GM23248 (cell line): ENCODE measurements around the gene TMEM255A. TPM values are rescaled to one million over a fixed set of nuclear protein-coding genes. Genes with fewer than 3 reads are reported as not detected.

Experiments
- DNase-seq: peaks from one replicate; pipeline ENCODE4 v3.0.0-alpha.2; 2015
- H2AFZ ChIP-seq: fragments of 200-600 bp; sonication (generic); 2 replicates; pipeline ENCODE4 v1.6.1; 2016; ENCODE audit warnings: antibody characterized with exemption
- H3F3A ChIP-seq: fragments of 200-600 bp; sonication (generic); 2 replicates; pipeline ENCODE4 v1.6.1; 2016; ENCODE audit warnings: mild to moderate bottlenecking, antibody characterized with exemption, mixed run types; ENCODE audit not compliant: insufficient read depth
- H3K27ac ChIP-seq: fragments of 200-600 bp; sonication (generic); 2 replicates; pipeline ENCODE4 v1.5.1; 2016; ENCODE audit warnings: mild to moderate bottlenecking
- H3K27me3 ChIP-seq: fragments of 200-600 bp; sonication (generic); replicated peaks from 2 replicates; pipeline ENCODE4 v1.6.1; 2016; ENCODE audit warnings: mild to moderate bottlenecking; ENCODE audit not compliant: insufficient read depth
- H3K36me3 ChIP-seq: fragments of 200-600 bp; sonication (generic); 2 replicates; pipeline ENCODE4 v1.6.1; 2016; ENCODE audit warnings: low read depth, mild to moderate bottlenecking
- H3K4me1 ChIP-seq: fragments of 200-600 bp; sonication (generic); 2 replicates; pipeline ENCODE4 v1.6.1; 2016; ENCODE audit warnings: mild to moderate bottlenecking; ENCODE audit not compliant: insufficient read depth
- H3K4me2 ChIP-seq: fragments of 200-600 bp; sonication (generic); one replicate; pipeline ENCODE4 v1.6.1; 2016; ENCODE audit warnings: mild to moderate bottlenecking; ENCODE audit not compliant: unreplicated experiment
- H3K4me3 ChIP-seq: fragments of 200-600 bp; sonication (generic); 2 replicates; pipeline ENCODE4 v1.5.1; 2016; ENCODE audit warnings: mild to moderate bottlenecking
- H3K79me2 ChIP-seq: fragments of 200-600 bp; sonication (generic); 2 replicates; pipeline ENCODE4 v1.6.1; 2016; ENCODE audit warnings: mild to moderate bottlenecking; ENCODE audit not compliant: insufficient read depth
- H3K9ac ChIP-seq: fragments of 200-600 bp; sonication (generic); 2 replicates; pipeline ENCODE4 v1.6.1; 2016; ENCODE audit warnings: mild to moderate bottlenecking
- H3K9me2 ChIP-seq: fragments of 200-600 bp; sonication (generic); 2 replicates; pipeline ENCODE4 v1.6.1; 2016; ENCODE audit warnings: mixed run types, mild to moderate bottlenecking, moderate library complexity; ENCODE audit not compliant: insufficient read depth
- H3K9me3 ChIP-seq: fragments of 200-600 bp; sonication (generic); one replicate; pipeline ENCODE4 v1.6.1; 2017; ENCODE audit warnings: low read depth
- H4K20me1 ChIP-seq: fragments of 200-600 bp; sonication (generic); 2 replicates; pipeline ENCODE4 v1.6.0; 2016; ENCODE audit not compliant: insufficient read depth
- EZH2 ChIP-seq: fragments of 200-600 bp; sonication (generic); IDR thresholded peaks from 2 replicates; pipeline ENCODE4 v1.6.1; 2018; ENCODE audit warnings: antibody characterized with exemption, mild to moderate bottlenecking; ENCODE audit not compliant: insufficient read depth, poor library complexity, severe bottlenecking
- EZH2phosphoT487 ChIP-seq: fragments of 200-600 bp; sonication (generic); IDR thresholded peaks from 2 replicates; pipeline ENCODE4 v1.6.1; 2018; ENCODE audit warnings: antibody characterized with exemption, moderate library complexity, mild to moderate bottlenecking, low read depth; ENCODE audit not compliant: insufficient read depth
- WGBS, 2 experiments: methylation state at CpG; one replicate each; pipeline ENCODE4 v1.1.6; 2015 to 2017; ENCODE audit warnings: low lambda C conversion rate in 2 of 2, low coverage in 1 of 2; ENCODE audit errors: missing lambda C conversion rate in 2 of 2; 5-methylcytosine and 5-hydroxymethylcytosine counted together
- in situ Hi-C: fragments of 300-500 bp; cut with MboI; formaldehyde crosslinking; loops from 2 replicates; pipeline ENCODE4 v1.15.0; 2020
- polyA plus RNA-seq: library from polyadenylated mRNA; unstranded; fragments of >200 nt; fragmentation: Nextera tagmentation; extraction: Ambion mirVana; gene quantifications from 2 replicates; pipeline ENCODE4 v1.2.1, GENCODE V29; 2016
- total RNA-seq: library from RNA; depleted of rRNA; stranded (reverse); fragments of >200 nt; shearing (Covaris generic); gene quantifications from 2 replicates; pipeline ENCODE4 v1.2.3, GENCODE V29; 2014

The TMEM255A gene
- total and polyA plus RNA-seq, 2 experiments from 2014 or later = not detected

GRCh38 chrX:120299928-120300327 lies 11.3 kb downstream of the TMEM255A start:
- H3K27ac ChIP-seq = no peak overlapping the region
- H4K20me1 ChIP-seq = no peaks in the 10 kb centered on the region
- H2AFZ ChIP-seq = no peak overlapping the region
- no peaks in the 10 kb centered on the region for H3K4me1 ChIP-seq
- no peaks in the 10 kb centered on the region for H3K36me3 ChIP-seq
- TF ChIP-seq EZH2 (no peak), EZH2phosphoT487 (no peak)
- H3K9me2 ChIP-seq = no peaks in the 10 kb centered on the region
- in situ Hi-C loops = no loop called here
- no peaks in the 10 kb centered on the region for H3K9me3 ChIP-seq
- H3K79me2 ChIP-seq = no peaks in the 10 kb centered on the region
- no peak for DNase-seq
- H3K27me3 ChIP-seq = no peaks in the 10 kb centered on the region
- H3K4me3 ChIP-seq = no peak overlapping the region
- H3K4me2 ChIP-seq = no peak overlapping the region
- 48 to 50% methylated on average over 2 of the region's 2 CpGs for WGBS, 2 experiments
- H3K9ac ChIP-seq = no peak overlapping the region
- H3F3A ChIP-seq = no peaks in the 10 kb centered on the region

- DNase-seq = no peak
- no peak overlapping the region for H3K4me2 ChIP-seq
- no peaks in the 10 kb centered on the region for H3K27me3 ChIP-seq
- 64 to 76% methylated on average over 1 of the region's 1 CpG for WGBS, 2 experiments
- H3K36me3 ChIP-seq = no peaks in the 10 kb centered on the region
- H3K9me3 ChIP-seq = no peaks in the 10 kb centered on the region
- TF ChIP-seq EZH2phosphoT487 = no peak
- no peak for TF ChIP-seq EZH2
- no peak overlapping the region for H2AFZ ChIP-seq
- H3K9ac ChIP-seq = no peak overlapping the region
- no peaks in the 10 kb centered on the region for H4K20me1 ChIP-seq
- H3K27ac ChIP-seq = no peak overlapping the region
- in situ Hi-C loops = no loop called here
- H3K79me2 ChIP-seq = no peaks in the 10 kb centered on the region
- H3K9me2 ChIP-seq = no peaks in the 10 kb centered on the region
- H3K4me3 ChIP-seq = no peak overlapping the region
- no peaks in the 10 kb centered on the region for H3F3A ChIP-seq
- H3K4me1 ChIP-seq = no peaks in the 10 kb centered on the region
Observed at GRCh38 chrX:120297923-120298322, 13.3 kb downstream of the TMEM255A start.

- H3K9me2 ChIP-seq = no peaks in the 10 kb centered on the region
- no peaks in the 10 kb centered on the region for H3K27me3 ChIP-seq
- no peak overlapping the region for H3K9ac ChIP-seq
- no peaks in the 10 kb centered on the region for H3K36me3 ChIP-seq
- in situ Hi-C loops = no loop called here
- no peaks in the 10 kb centered on the region for H3K9me3 ChIP-seq
- no peaks in the 10 kb centered on the region for H4K20me1 ChIP-seq
- H3K4me3 ChIP-seq = no peak overlapping the region
- no peak overlapping the region for H3K4me2 ChIP-seq
- no peaks in the 10 kb centered on the region for H3K4me1 ChIP-seq
- no peaks in the 10 kb centered on the region for H3F3A ChIP-seq
- H2AFZ ChIP-seq = no peak overlapping the region
- no peak overlapping the region for H3K27ac ChIP-seq
- DNase-seq = no peak
- TF ChIP-seq EZH2phosphoT487 = no peak
- no peak for TF ChIP-seq EZH2
- H3K79me2 ChIP-seq = no peaks in the 10 kb centered on the region
Observed at GRCh38 chrX:120294651-120295050, 16.6 kb downstream of the TMEM255A start.

GRCh38 chrX:120293015-120293414 lies 18.2 kb downstream of the TMEM255A start:
- Histone ChIP-seq H3K79me2 (no peaks in the 10 kb centered on the region), H3K36me3 (no peaks in the 10 kb centered on the region), H3K4me3 (no peak overlapping the region), H3K27ac (no peak overlapping the region), H2AFZ (no peak overlapping the region), H4K20me1 (no peaks in the 10 kb centered on the region), H3K9ac (no peak overlapping the region), H3K9me3 (no peaks in the 10 kb centered on the region), H3K27me3 (no peaks in the 10 kb centered on the region), H3K4me2 (no peak overlapping the region), H3K9me2 (no peaks in the 10 kb centered on the region), H3K4me1 (no peaks in the 10 kb centered on the region), H3F3A (no peaks in the 10 kb centered on the region)
- 27 to 43% methylated on average over 2 of the region's 2 CpGs for WGBS, 2 experiments
- in situ Hi-C loops = no loop called here
- DNase-seq = no peak
- TF ChIP-seq EZH2 (no peak), EZH2phosphoT487 (no peak)

- Histone ChIP-seq H3K9me2 (no peaks in the 10 kb centered on the region), H3K36me3 (no peaks in the 10 kb centered on the region), H3K9me3 (no peaks in the 10 kb centered on the region), H3K4me3 (no peak overlapping the region), H3K4me2 (no peak overlapping the region), H3K9ac (no peak overlapping the region), H4K20me1 (no peaks in the 10 kb centered on the region), H3K27ac (no peak overlapping the region), H2AFZ (no peak overlapping the region), H3K4me1 (no peaks in the 10 kb centered on the region), H3K79me2 (no peaks in the 10 kb centered on the region), H3F3A (no peaks in the 10 kb centered on the region), H3K27me3 (no peaks in the 10 kb centered on the region)
- no peak for DNase-seq
- in situ Hi-C loops = no loop called here
- TF ChIP-seq EZH2 = no peak
- TF ChIP-seq EZH2phosphoT487 = no peak
- WGBS, 2 experiments = 66 to 74% methylated on average over 6 of the region's 6 CpGs
Observed at GRCh38 chrX:120291211-120291610, 20.1 kb downstream of the TMEM255A start.
